IMR-90 (cell line): ENCODE results near the gene GARIN5A. TPM values are rescaled to one million over a fixed set of nuclear protein-coding genes. Genes with fewer than 3 reads are reported as not detected.

ENCODE experiments used
- ATAC-seq: fragments of 200-7000 bp; cut with Tn5 transposase; 2 replicates; pipeline ENCODE4 v1.9.1; 2020; ENCODE audit warnings: low read depth, mild to moderate bottlenecking, moderate library complexity
- BruUV-seq: library from RNA; stranded (reverse); fragments of 400-500 nt; replicated peaks from 2 replicates; lab custom pipeline; 2021; lab: Mats Ljungman, UMichigan
- CTCF ChIA-PET: fragments of 300-600 bp; formaldehyde crosslinking; extraction: SDS; loops from one replicate; lab custom pipeline; 2021; ENCODE audit warnings: antibody characterized with exemption; lab: Yijun Ruan, JAX
- POLR2A ChIA-PET: fragments of 300-600 bp; sonication (Branson Sonifier 250); formaldehyde crosslinking; loops from one replicate; lab custom pipeline; 2022; ENCODE audit warnings: antibody characterized with exemption; ENCODE audit not compliant: unreplicated experiment; lab: Charles Lee
- DNase-seq: peaks from one replicate; pipeline ENCODE4 v3.0.0; 2013
- H2AFZ ChIP-seq: replicated peaks from 2 replicates; pipeline ENCODE3; 2013; ENCODE audit warnings: low read length, mild to moderate bottlenecking; ENCODE audit not compliant: poor library complexity
- H2AK5ac ChIP-seq: 2 replicates; pipeline ENCODE4 v1.6.1; 2013; ENCODE audit warnings: low read depth, low read length, inconsistent platforms
- H2AK9ac ChIP-seq: replicated peaks from 2 replicates; pipeline ENCODE3; 2013; ENCODE audit warnings: mild to moderate bottlenecking, low read depth, low read length, moderate library complexity; ENCODE audit not compliant: poor library complexity
- H2BK120ac ChIP-seq: 2 replicates; pipeline ENCODE4 v1.6.1; 2013; ENCODE audit warnings: low read depth, low read length, inconsistent platforms
- H2BK15ac ChIP-seq: 3 replicates; pipeline ENCODE4 v1.6.1; 2013; ENCODE audit warnings: low read depth, low read length, inconsistent platforms
- H2BK20ac ChIP-seq: 2 replicates; pipeline ENCODE4 v1.6.1; 2013; ENCODE audit warnings: low read depth, mild to moderate bottlenecking, inconsistent platforms, low read length, moderate library complexity
- H2BK5ac ChIP-seq: 2 replicates; pipeline ENCODE4 v1.6.1; 2013; ENCODE audit warnings: mild to moderate bottlenecking, low read depth, low read length, inconsistent platforms; ENCODE audit not compliant: poor library complexity, severe bottlenecking
- H3K14ac ChIP-seq: replicated peaks from 2 replicates; pipeline ENCODE4 v1.6.1; 2013; ENCODE audit warnings: low read depth, low read length, inconsistent platforms
- H3K18ac ChIP-seq: 2 replicates; pipeline ENCODE4 v1.6.1; 2013; ENCODE audit warnings: low read depth, low read length, control low read depth
- H3K23ac ChIP-seq: 2 replicates; pipeline ENCODE4 v1.6.1; 2013; ENCODE audit warnings: low read depth, low read length, inconsistent platforms
- H3K27ac ChIP-seq: 2 replicates; pipeline ENCODE4 v1.5.1; 2013; ENCODE audit warnings: mild to moderate bottlenecking, control low read depth, low read length; ENCODE audit not compliant: insufficient read depth
- H3K27me3 ChIP-seq: 2 replicates; pipeline ENCODE4 v1.6.1; 2013; ENCODE audit warnings: low read length; ENCODE audit not compliant: control insufficient read depth, insufficient read depth
- H3K36me3 ChIP-seq: 2 replicates; pipeline ENCODE4 v1.6.1; 2013; ENCODE audit warnings: low read length, mixed read lengths; ENCODE audit not compliant: control insufficient read depth, insufficient read depth
- H3K4ac ChIP-seq: 2 replicates; pipeline ENCODE4 v1.6.1; 2013; ENCODE audit warnings: low read depth, low read length, inconsistent platforms
- H3K4me1 ChIP-seq: 2 replicates; pipeline ENCODE4 v1.6.1; 2013; ENCODE audit warnings: low read length, mixed read lengths; ENCODE audit not compliant: control insufficient read depth, insufficient read depth
- H3K4me2 ChIP-seq: 2 replicates; pipeline ENCODE4 v1.6.1; 2013; ENCODE audit warnings: low read depth, mild to moderate bottlenecking, control low read depth, low read length, moderate library complexity
- H3K4me3 ChIP-seq: 2 replicates; pipeline ENCODE4 v1.5.1; 2013; ENCODE audit warnings: low read depth, mild to moderate bottlenecking, control low read depth, low read length, moderate library complexity; ENCODE audit not compliant: insufficient read depth
- H3K56ac ChIP-seq: 2 replicates; pipeline ENCODE4 v1.6.1; 2013; ENCODE audit warnings: low read length, inconsistent platforms; ENCODE audit not compliant: insufficient read depth; ENCODE audit errors: extremely low read depth
- H3K79me1 ChIP-seq, 2 experiments: 2 replicates each; pipeline ENCODE4 v1.6.1; 2013; ENCODE audit warnings: low read length in 2 of 2, inconsistent platforms in 1 of 2, low read depth in 1 of 2
- H3K9ac ChIP-seq: 2 replicates; pipeline ENCODE4 v1.6.1; 2013; ENCODE audit warnings: low read depth, low read length, control low read depth
- H3K9me1 ChIP-seq: 2 replicates; pipeline ENCODE4 v1.6.1; 2013; ENCODE audit warnings: low read length, inconsistent platforms; ENCODE audit not compliant: insufficient read depth
- H3K9me3 ChIP-seq: 2 replicates; pipeline ENCODE4 v1.6.1; 2013; ENCODE audit warnings: low read length; ENCODE audit not compliant: control insufficient read depth, insufficient read depth
- H4K20me1 ChIP-seq: 2 replicates; pipeline ENCODE4 v1.6.1; 2013; ENCODE audit warnings: low read length, inconsistent platforms; ENCODE audit not compliant: insufficient read depth
- H4K5ac ChIP-seq: 2 replicates; pipeline ENCODE4 v1.6.1; 2013; ENCODE audit warnings: mild to moderate bottlenecking, low read depth, low read length, control low read depth
- H4K8ac ChIP-seq, 2 experiments: 2 replicates each; pipeline ENCODE4 v1.6.1; 2013; ENCODE audit warnings: low read depth in 2 of 2, low read length in 2 of 2, control low read depth in 1 of 2, inconsistent platforms in 1 of 2
- H4K91ac ChIP-seq: 2 replicates; pipeline ENCODE4 v1.6.1; 2013; ENCODE audit warnings: low read depth, low read length, inconsistent platforms; ENCODE audit not compliant: insufficient read depth
- CEBPB ChIP-seq: IDR thresholded peaks from 2 replicates; pipeline ENCODE4 v1.6.1; 2012; ENCODE audit warnings: low read depth, low read length, improper control_type of control experiment
- CHD1 ChIP-seq: IDR thresholded peaks from 2 replicates; pipeline ENCODE4 v1.6.1; 2012; ENCODE audit warnings: low read depth, low read length, improper control_type of control experiment
- CTCF ChIP-seq: conservative IDR thresholded peaks from 2 replicates; pipeline ENCODE4 v1.5.1; 2012; ENCODE audit warnings: mild to moderate bottlenecking, low read depth, low read length, improper control_type of control experiment
- ELK1 ChIP-seq: fragments of 150-350 bp; IDR thresholded peaks from 2 replicates; pipeline ENCODE4 v1.6.1; 2016; ENCODE audit warnings: low read depth, mild to moderate bottlenecking, low read length, moderate library complexity, borderline replicate concordance
- FOS ChIP-seq: fragments of 150-350 bp; IDR thresholded peaks from 2 replicates; pipeline ENCODE4 v1.6.1; 2016; ENCODE audit warnings: low read depth, low read length
- MAFK ChIP-seq: IDR thresholded peaks from 2 replicates; pipeline ENCODE4 v1.6.1; 2012; ENCODE audit warnings: low read depth, low read length, improper control_type of control experiment
- MAZ ChIP-seq: IDR thresholded peaks from 2 replicates; pipeline ENCODE4 v1.6.1; 2012; ENCODE audit warnings: low read depth, mild to moderate bottlenecking, low read length, improper control_type of control experiment, moderate library complexity, borderline replicate concordance
- MXI1 ChIP-seq: IDR thresholded peaks from 2 replicates; pipeline ENCODE4 v1.6.1; 2012; ENCODE audit warnings: low read depth, mild to moderate bottlenecking, low read length, moderate library complexity, borderline replicate concordance
- NFE2L2 ChIP-seq: fragments of 150-350 bp; IDR thresholded peaks from 2 replicates; pipeline ENCODE4 v1.6.1; 2016; ENCODE audit warnings: low read depth, mild to moderate bottlenecking, low read length
- RAD21 ChIP-seq: IDR thresholded peaks from 2 replicates; pipeline ENCODE4 v1.6.1; 2012; ENCODE audit warnings: low read length, improper control_type of control experiment
- RCOR1 ChIP-seq: IDR thresholded peaks from 2 replicates; pipeline ENCODE4 v1.6.1; 2012; ENCODE audit warnings: mild to moderate bottlenecking, low read length, improper control_type of control experiment; ENCODE audit not compliant: insufficient replicate concordance
- RFX5 ChIP-seq: IDR thresholded peaks from 2 replicates; pipeline ENCODE4 v1.8.0; 2012; ENCODE audit warnings: low read depth, mild to moderate bottlenecking, low read length, moderate library complexity
- USF2 ChIP-seq: fragments of 150-350 bp; IDR thresholded peaks from 2 replicates; pipeline ENCODE4 v1.6.1; 2017; ENCODE audit warnings: mild to moderate bottlenecking, antibody characterized with exemption, low read length, low read depth
- WGBS, 2 experiments: methylation state at CpG; one replicate each; pipeline versions ENCODE4 v1.1.5 to v1.1.7; 2013; ENCODE audit warnings: missing lambda C conversion rate in 2 of 2; ENCODE audit not compliant: insufficient read length in 1 of 2; ENCODE audit errors: extremely low coverage in 2 of 2; 5-methylcytosine and 5-hydroxymethylcytosine counted together
- dilution Hi-C: fragments of 300-500 bp; cut with HindIII; formaldehyde crosslinking; loops from one replicate; pipeline ENCODE4 v1.14.3; 2018; ENCODE audit warnings: low sequenced_read_pairs; ENCODE audit not compliant: unreplicated experiment
- in situ Hi-C: fragments of 300-500 bp; cut with MboI; formaldehyde crosslinking; loops from 3 replicates; pipeline ENCODE4 v1.14.3; 2019; ENCODE audit warnings: low sequenced_read_pairs, inconsistent platforms, mixed read lengths
- intact Hi-C: fragments of 100-400 bp; cut with micrococcal nuclease; formaldehyde crosslinking; loops from 2 replicates; pipeline ENCODE4 v1.10.0; 2022
- polyA plus RNA-seq, 3 experiments: library from polyadenylated mRNA; depleted of rRNA; stranded (reverse); fragments of >200 nt; gene quantifications; 2 replicates each; pipeline ENCODE4 v1.2.3, GENCODE V29; 2012; ENCODE audit warnings: low replicate concordance in 1 of 3
- total RNA-seq: library from RNA; depleted of rRNA; stranded (reverse); fragments of >200 nt; gene quantifications from 2 replicates; pipeline ENCODE4 v1.2.3, GENCODE V29; 2012

Gene GARIN5A
- total and polyA plus RNA-seq, 2 of the 4 experiments (the other 2 are of a cell fraction), result 0.53 TPM; not detected in 1

- no CpG with 5 or more reads among the region's 12 CpGs for WGBS, 2 experiments
Measured at GRCh38 chr19:50434525-50434924, 42.1 kb downstream of the GARIN5A start.

More at GRCh38 chr19:50434525-50434924, 42.1 kb downstream of the GARIN5A start:
- BruUV-seq, result no TSS peak
- Histone ChIP-seq H3K4me1 (0 out of 2 replicates have a peak, but pooled peaks cover 3% of the 10 kb centered on the region), H2BK120ac (no peak overlapping the region), H3K14ac (no peak overlapping the region), H3K79me1 (no peaks in the 10 kb centered on the region), H3K36me3 (no peaks in the 10 kb centered on the region), H4K5ac (no peak overlapping the region), H3K4me3 (no peak overlapping the region), H3K27ac (no peak overlapping the region), H4K20me1 (no peaks in the 10 kb centered on the region), H2BK5ac (no peak overlapping the region), H2BK20ac (no peak overlapping the region), H2AK9ac (no peak overlapping the region), H3K9me3 (no peaks in the 10 kb centered on the region), H3K56ac (no peak overlapping the region), H3K27me3 (peaks cover 31% of the 10 kb centered on the region), H2BK15ac (no peak overlapping the region), H3K4me2 (no peak overlapping the region), H2AFZ (no peak overlapping the region), H3K9ac (no peak overlapping the region), H3K4ac (no peak overlapping the region), H3K23ac (no peak overlapping the region), H3K18ac (no peak overlapping the region), H2AK5ac (no peak overlapping the region), H4K91ac (no peak overlapping the region), H3K9me1 (no peaks in the 10 kb centered on the region), H4K8ac (no peak overlapping the region)
- ChIA-PET CTCF (no interaction called here), POLR2A (no interaction called here)
- TF ChIP-seq CHD1 (no peak), NFE2L2 (no peak), RFX5 (no peak), CEBPB (no peak), USF2 (no peak), ELK1 (no peak), MXI1 (no peak), RCOR1 (no peak), FOS (no peak), RAD21 (no peak), CTCF (no peak), MAZ (no peak), MAFK (no peak)
- DNase-seq, result no peak
- in situ Hi-C loops (no loop called here), intact Hi-C loops (no loop called here), dilution Hi-C loops (no loop called here)
- no peak for ATAC-seq
